ENCODE results near the gene WDR74.
"Not testable (repeated sequence)": the region's sequence is repeated elsewhere in the genome, so short reads cannot be mapped to it uniquely, and the experiment has no call there.

The WDR74 gene

DNA sequence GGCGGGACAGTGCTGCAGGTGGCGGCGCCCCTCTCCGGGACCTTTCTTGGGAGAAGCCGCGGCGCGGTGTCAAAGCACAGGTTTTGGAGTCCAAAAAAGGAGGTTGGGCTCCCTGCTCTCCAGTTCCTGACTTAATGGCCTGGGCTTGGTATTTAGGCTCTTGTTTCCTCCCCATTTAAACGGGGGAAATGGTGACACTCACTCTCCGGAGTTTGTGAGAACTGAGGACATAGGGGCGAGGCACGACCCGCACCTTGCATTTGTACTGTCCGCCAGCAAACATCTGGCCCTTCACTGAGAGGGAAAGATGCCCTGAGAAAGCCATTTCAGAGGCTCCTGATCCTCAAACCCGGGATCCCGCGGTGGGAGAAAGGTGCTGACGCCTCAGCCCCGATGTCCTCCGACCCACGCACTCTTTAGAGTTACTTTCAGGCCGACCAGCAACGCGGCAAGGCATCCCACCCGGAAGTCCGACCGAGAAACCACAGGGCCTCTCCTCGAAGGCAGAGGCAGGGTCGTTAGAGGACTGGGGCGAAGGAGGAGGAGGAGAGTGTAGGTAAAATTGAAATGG lies 2.9 kb upstream of the WDR74 start:
- H4K20me1 ChIP-seq: peaks cover 6% of the 10 kb centered on the region; the same call in 1 of the 2 replicates
- H3K27me3 ChIP-seq: no peaks in the 10 kb centered on the region
- H3K4me3 ChIP-seq: peak overlapping the region; percentile 92
- H3K36me3 ChIP-seq: peaks cover 8% of the 10 kb centered on the region
- peak overlapping the region; percentile 95 for H3K27ac ChIP-seq
- peak overlapping the region; percentile 84 for H3K4me2 ChIP-seq
- H3K9me3 ChIP-seq: no peaks in the 10 kb centered on the region
- H3K9ac ChIP-seq: peak overlapping the region; percentile 89
- no peak for TF ChIP-seq Cebpa-rat (IDR thresholded peaks at IDR 0.05)
- peaks cover 32% of the 10 kb centered on the region for H3K4me1 ChIP-seq

DNA sequence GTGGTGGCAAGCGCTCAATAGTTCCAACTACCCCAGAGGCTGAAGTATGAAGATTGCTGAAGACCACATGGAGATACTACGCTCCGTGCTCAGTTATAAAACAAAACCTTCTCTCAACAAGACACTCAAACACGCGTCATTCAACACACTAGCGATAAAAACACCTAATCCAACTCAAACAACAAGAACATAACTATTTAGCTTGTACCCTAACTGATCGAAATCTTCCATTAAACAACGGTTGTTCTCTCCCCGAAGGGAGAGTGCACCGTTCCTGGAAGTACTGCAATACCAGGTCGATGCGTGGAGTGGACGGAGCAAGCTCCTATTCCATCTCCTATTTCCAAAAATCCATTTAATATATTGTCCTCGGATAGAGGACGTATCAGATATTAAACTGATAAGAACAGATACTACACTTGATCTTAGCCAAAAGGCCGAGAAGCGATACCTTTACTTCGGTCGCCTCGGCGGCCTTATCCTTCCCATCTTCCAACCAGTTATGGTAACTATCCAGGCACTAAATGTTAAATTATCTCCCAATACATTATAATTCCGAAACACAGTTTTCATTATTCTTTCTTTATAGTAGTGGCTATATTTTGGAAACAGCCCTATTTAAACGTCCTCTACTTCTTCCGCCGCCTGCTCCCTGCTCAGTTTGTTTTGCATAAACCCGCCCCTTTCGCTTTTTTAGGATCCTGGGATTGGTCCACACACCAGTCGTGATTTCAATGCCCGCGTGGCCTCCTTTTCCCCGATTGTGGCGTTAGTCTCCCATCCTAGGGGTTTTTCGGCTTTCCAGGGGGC lies 2.2 kb upstream of the WDR74 start:
- peak overlapping the region; percentile 92 for H3K4me3 ChIP-seq
- peaks cover 7% of the 10 kb centered on the region for H4K20me1 ChIP-seq
- TF ChIP-seq Cebpa-rat (IDR thresholded peaks at IDR 0.05): no peak
- no peaks in the 10 kb centered on the region for H3K9me3 ChIP-seq
- peak overlapping the region; percentile 94 for H3K9ac ChIP-seq
- no peaks in the 10 kb centered on the region for H3K27me3 ChIP-seq
- H3K4me1 ChIP-seq: peaks cover 33% of the 10 kb centered on the region
- H3K4me2 ChIP-seq: peak overlapping the region; percentile 84
- H3K27ac ChIP-seq: peak overlapping the region; percentile 95
- peaks cover 15% of the 10 kb centered on the region for H3K36me3 ChIP-seq

DNA sequence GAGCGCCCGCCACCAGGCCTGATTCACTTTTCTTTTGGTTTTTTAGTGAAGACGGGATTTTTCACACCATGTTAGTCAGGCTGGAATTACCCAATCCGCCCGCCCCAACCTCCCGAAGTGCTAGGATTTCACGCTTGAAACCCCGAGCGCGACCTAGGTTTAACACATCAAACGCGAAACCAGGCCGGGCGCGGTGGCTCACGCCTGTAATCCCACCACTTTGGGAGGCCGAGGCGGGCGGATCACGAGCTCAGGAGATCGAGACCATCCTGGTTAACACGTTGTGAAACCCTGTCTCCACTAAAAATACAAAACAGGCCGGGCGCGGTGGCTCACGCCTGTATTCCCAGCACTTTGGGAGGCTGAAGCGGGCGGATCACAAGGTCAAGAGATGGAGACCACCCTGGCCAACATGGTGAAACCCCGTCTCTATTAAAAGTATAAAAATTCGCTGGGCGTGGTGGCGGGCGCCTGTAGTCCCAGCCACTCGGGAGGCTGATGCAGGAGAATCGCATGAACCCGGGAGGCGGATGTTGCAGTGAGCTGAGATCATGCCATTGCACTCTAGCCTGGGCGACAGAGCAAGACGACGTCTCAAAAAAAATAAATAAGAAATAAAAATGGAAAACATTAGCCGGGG lies 1.5 kb upstream of the WDR74 start:
- peak overlapping the region; percentile 81 for H3K4me2 ChIP-seq

DNA sequence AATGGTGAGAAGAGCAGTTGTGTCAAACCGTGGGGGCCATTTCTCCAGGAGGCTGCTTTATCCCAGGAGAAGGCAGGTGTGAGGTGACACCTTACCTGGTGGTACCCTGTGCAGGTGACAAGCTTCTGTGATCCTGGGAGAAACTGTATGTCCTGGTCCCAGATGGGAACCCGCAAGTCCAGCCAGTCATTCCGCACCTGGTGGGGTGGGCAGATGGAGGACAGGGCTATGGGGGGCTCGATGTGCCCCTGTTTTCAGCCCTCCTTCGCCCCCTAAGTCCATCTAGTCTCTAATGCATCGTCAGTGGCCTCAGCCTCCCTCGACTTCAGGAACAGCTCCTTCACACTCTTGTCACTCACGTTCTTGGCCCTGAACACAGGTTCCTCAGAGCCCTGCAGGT lies 4.1 kb downstream of the WDR74 start:
- Histone ChIP-seq H4K20me1 (peaks cover 51% of the 10 kb centered on the region), H3K4me3 (no peak overlapping the region), H3K36me3 (peaks cover 52% of the 10 kb centered on the region), H3K4me2 (no peak overlapping the region), H3K9ac (peak overlapping the region; percentile 32), H3K27me3 (no peaks in the 10 kb centered on the region), H3K4me1 (peaks cover 38% of the 10 kb centered on the region), H3K27ac (no peak overlapping the region), H3K9me3 (no peaks in the 10 kb centered on the region)
- no peak for TF ChIP-seq Cebpa-rat (IDR thresholded peaks at IDR 0.05)

More for the DNA sequence above, 1.5 kb upstream of the WDR74 start:
- H4K20me1 ChIP-seq: peaks cover 14% of the 10 kb centered on the region
- H3K27ac ChIP-seq: peak overlapping the region; percentile 92
- H3K4me1 ChIP-seq: peaks cover 33% of the 10 kb centered on the region
- peak overlapping the region; percentile 94 for H3K9ac ChIP-seq
- peak overlapping the region; percentile 92 for H3K4me3 ChIP-seq
- H3K36me3 ChIP-seq: peaks cover 22% of the 10 kb centered on the region
- H3K9me3 ChIP-seq, H3K27me3 ChIP-seq: not testable (repeated sequence)

DNA sequence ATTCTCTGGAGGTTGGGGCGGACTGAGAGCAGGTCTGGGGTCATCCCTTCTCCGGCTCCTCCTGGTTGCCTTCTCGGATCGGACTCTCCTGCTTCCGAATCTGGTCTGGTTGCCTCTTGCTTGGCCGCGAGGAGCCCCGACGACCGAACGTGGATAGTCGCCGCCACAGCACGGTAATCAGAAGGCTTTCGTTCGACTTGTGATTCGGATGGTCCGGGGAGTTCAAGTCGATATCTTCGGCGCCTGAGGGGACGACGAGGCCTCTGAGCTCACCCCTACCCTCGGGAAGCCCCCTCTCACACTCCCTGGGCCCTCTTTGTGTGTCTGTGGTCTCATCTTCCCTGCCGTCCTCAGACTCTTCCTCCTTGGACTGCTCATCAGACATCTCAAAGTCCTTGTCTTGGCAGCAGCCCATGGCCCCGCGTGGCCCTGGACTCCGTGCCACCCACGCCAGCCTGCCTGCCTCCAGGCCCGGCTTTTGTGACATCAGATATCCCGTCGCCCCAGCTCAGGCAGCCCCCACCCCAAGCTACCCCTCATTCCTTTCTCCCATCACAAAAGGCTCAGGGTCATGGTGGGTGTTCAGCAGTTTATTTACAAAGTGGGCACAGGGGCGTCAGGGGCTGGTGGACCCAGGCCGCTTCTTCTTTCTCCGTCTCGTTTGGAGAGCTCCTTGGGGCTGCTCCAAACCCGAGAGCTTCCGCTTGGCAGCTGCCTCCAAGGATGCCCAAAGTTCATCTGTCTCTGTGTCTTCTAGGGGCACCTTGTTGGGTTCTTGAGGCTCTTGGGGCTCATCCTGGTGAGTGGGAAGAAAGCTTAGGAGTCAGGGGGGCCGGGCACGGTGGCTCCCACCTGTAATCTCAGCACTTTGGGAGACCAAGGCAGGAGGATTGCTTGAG lies 6.8 kb downstream of the WDR74 start, which contains the start of gene TEX54:
Gene TEX54 (minus strand): TSS at position 506 of the 899 bp plus-strand sequence.
- peaks cover 65% of the 10 kb centered on the region for H4K20me1 ChIP-seq
- no peak for TF ChIP-seq Cebpa-rat (IDR thresholded peaks at IDR 0.05)
- H3K36me3 ChIP-seq: peaks cover 65% of the 10 kb centered on the region
- peak within 1 kb of the TSS; percentile 91 for H3K9ac ChIP-seq
- no peaks in the 10 kb centered on the region for H3K9me3 ChIP-seq
- H3K27ac ChIP-seq: peak within 1 kb of the TSS; percentile 88
- H3K27me3 ChIP-seq: no peaks in the 10 kb centered on the region
- peaks cover 39% of the 10 kb centered on the region for H3K4me1 ChIP-seq
- H3K4me2 ChIP-seq: peak within 1 kb of the TSS; percentile 94
- peak within 1 kb of the TSS; percentile 77 for H3K4me3 ChIP-seq

DNA sequence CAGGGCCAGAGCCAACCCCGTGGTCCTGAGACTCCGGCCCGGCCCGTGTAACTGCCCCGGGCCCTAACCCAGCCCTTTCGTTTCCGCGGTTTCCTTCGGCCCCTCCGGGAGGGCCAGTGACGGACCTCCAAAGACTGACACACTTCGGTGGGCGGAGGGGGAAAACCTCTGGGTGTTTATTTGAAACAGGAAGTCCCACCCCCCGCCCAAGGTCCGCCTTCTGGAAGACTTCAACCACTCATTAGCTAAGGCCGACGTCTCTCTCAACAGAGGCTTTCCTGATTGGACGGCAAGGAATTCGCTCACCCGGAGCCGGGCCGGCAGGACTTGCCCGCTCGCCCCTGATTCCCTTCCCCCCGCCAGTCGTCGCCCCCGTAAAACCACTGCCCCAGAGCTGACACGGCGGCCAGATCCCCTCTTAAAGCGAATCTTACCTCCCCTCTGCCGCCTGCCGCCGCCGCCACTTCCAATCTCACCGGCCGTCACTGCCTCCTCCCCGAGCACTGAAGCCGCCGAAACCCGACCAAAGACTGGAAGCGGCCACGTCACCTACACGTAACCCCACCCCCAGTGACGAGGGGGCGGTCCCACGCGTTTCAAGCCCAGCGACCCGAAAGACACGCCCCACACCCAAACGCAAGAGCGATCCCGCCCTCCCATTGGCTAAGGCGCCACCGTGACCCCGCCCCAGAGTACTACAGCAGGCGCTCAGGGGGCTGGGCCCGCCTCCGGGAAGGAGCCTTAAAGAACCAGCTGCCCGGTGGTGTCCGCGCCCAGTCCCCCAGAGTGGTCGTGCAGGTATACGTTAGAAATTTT lies 7.7 kb downstream of the WDR74 start, which contains the start of gene STX5:
Gene STX5 (minus strand): TSS at position 532 of the 816 bp plus-strand sequence. CDS start 808 bp downstream, outside the sequence.
- Histone ChIP-seq H3K9ac (peak within 1 kb of the TSS; percentile 91), H3K4me2 (peak within 1 kb of the TSS; percentile 94), H3K9me3 (no peaks in the 10 kb centered on the region), H3K27me3 (no peaks in the 10 kb centered on the region), H4K20me1 (peaks cover 60% of the 10 kb centered on the region), H3K36me3 (peaks cover 65% of the 10 kb centered on the region), H3K27ac (peak within 1 kb of the TSS; percentile 88), H3K4me3 (peak within 1 kb of the TSS; percentile 77), H3K4me1 (peaks cover 34% of the 10 kb centered on the region)
- TF ChIP-seq Cebpa-rat (IDR thresholded peaks at IDR 0.05): no peak

DNA sequence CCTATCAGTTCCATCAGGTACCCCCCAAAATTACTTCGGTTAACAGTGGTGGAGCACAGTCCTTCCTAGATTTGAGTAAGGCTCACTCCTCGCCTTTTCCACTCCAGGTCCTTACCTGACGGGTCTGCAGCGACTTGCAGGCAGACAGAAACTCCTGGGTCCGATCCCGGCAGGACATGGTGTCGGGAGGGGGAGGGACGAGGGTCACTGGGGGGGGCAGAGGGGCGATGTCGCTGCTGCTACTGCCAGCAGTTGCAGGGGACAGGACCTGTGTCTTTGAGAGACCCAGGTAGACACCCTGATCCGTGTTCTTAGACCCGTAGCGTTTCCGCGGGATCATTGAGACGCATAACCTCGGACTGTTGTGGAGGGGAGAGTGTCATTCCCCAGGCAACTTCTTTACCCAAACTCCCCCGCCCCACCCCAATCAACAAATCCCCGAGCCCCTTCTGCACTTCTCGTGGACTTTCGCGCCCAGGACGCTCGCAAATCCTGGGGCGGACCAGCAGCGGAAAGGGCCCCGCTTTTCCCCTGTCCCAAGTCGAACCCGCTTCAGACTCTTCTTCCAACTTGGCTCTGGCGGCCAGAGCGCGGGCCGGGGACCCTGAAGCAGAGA lies 8.4 kb downstream of the WDR74 start:
- Histone ChIP-seq H3K27ac (peak overlapping the region; percentile 88), H3K36me3 (peaks cover 65% of the 10 kb centered on the region), H4K20me1 (peaks cover 55% of the 10 kb centered on the region), H3K9me3 (no peaks in the 10 kb centered on the region), H3K4me2 (peak overlapping the region; percentile 92), H3K27me3 (no peaks in the 10 kb centered on the region), H3K9ac (peak overlapping the region; percentile 91), H3K4me1 (peaks cover 34% of the 10 kb centered on the region), H3K4me3 (peak overlapping the region; percentile 77)
- TF ChIP-seq Cebpa-rat (IDR thresholded peaks at IDR 0.05): no peak

DNA sequence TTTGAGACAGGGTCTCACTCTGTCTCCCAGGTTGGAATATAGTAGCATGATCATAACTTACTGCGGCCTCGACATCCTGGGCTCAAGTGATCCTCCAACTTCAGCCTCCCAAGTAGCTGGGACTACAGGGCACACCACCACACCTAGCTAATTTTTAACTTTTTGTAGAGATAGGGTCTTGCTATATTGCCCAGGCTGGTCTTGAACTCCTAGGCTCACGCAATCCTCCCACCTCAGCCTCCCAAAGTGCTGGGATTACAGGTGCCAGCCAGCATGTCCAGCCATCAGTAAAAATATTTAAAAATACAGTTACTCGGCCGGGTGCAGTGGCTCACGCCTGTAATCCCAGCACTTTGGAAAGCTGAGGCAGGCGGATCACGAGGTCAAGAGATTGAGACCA lies 11.3 kb downstream of the WDR74 start:
- peaks cover 66% of the 10 kb centered on the region for H3K36me3 ChIP-seq
- H3K9ac ChIP-seq, H3K27me3 ChIP-seq: not testable (repeated sequence)

More for the DNA sequence above, 11.3 kb downstream of the WDR74 start:
- Histone ChIP-seq H3K4me1 (peaks cover 26% of the 10 kb centered on the region), H4K20me1 (peaks cover 31% of the 10 kb centered on the region)
- H3K9me3 ChIP-seq, H3K4me3 ChIP-seq, H3K4me2 ChIP-seq, H3K27ac ChIP-seq: not testable (repeated sequence)
